Body of pancreas (tissue), 4 donors: ENCODE measurements around the gene LOXHD1. TPM values are rescaled to one million over a fixed set of nuclear protein-coding genes. Genes with fewer than 3 reads are reported as not detected.

Experiments
- ATAC-seq: fragments of 150-250 bp; one replicate; pipeline ENCODE4 v1.9.1; 2016
- DNase-seq, 4 donors: peaks; one replicate each; pipeline ENCODE4 v3.0.0-alpha.2; 2019
- H3K27ac ChIP-seq, 4 donors: fragments of 200-600 bp; sonication (generic); 1 replicate in 3 of 4; 2 replicates in 1 of 4; pipeline versions ENCODE4 v1.5.1 to v1.6.1; 2016 to 2019; ENCODE audit warnings: mild to moderate bottlenecking in 1 of 4, mixed read lengths in 1 of 4, moderate library complexity in 1 of 4
- H3K27me3 ChIP-seq, 2 donors: fragments of 200-600 bp; sonication (generic); one replicate each; pipeline ENCODE4 v1.6.0; 2016; ENCODE audit warnings: mild to moderate bottlenecking in 1 of 2
- H3K36me3 ChIP-seq, 2 donors: fragments of 200-600 bp; sonication (generic); replicated peaks in 1 of 2; 2 replicates each; pipeline ENCODE4 v1.5.1; 2016; ENCODE audit warnings: low read depth in 2 of 2; ENCODE audit not compliant: insufficient read depth in 1 of 2
- H3K4me1 ChIP-seq: fragments of 200-600 bp; sonication (generic); one replicate; pipeline ENCODE4 v1.6.0; 2016
- H3K4me3 ChIP-seq, 2 donors: fragments of 200-600 bp; sonication (generic); 1 replicate in 1 of 2; 2 replicates in 1 of 2; pipeline ENCODE4 v1.5.1; 2016 to 2019
- H3K9me3 ChIP-seq, 3 donors: fragments of 200-600 bp; sonication (generic); 1 replicate in 2 of 3; 2 replicates in 1 of 3; pipeline ENCODE4 v1.5.1; 2016
- CTCF ChIP-seq, 7 experiments: fragments of 450-650 bp in 4 of 7; fragments of 200-600 bp in 3 of 7; sonication (generic) in 3 of 7; IDR thresholded peaks; one replicate each; pipeline ENCODE4 v1.5.1; 2016 to 2019; ENCODE audit warnings: antibody characterized with exemption in 7 of 7
- POLR2A ChIP-seq, 3 donors: fragments of 450-650 bp; IDR thresholded peaks; one replicate each; pipeline ENCODE4 v1.6.1; 2016; ENCODE audit warnings: antibody characterized with exemption in 3 of 3, mild to moderate bottlenecking in 2 of 3
- WGBS, 2 donors: methylation state at CpG; one replicate each; pipeline ENCODE4 v1.1.5; 2017; 5-methylcytosine and 5-hydroxymethylcytosine counted together
- intact Hi-C: fragments of 100-400 bp; cut with DNase I; formaldehyde crosslinking; loops from one replicate; pipeline ENCODE4 v1.15.1; 2023
- total RNA-seq, 2 donors: library from RNA; depleted of rRNA; stranded (reverse); fragments of >200 nt; gene quantifications; one replicate each; pipeline ENCODE4 v1.1.0, GENCODE V29; 2016

LOXHD1 gene
- total RNA-seq, 2 donors from 2014 or later = 0.26 TPM; not detected in 1

DNA sequence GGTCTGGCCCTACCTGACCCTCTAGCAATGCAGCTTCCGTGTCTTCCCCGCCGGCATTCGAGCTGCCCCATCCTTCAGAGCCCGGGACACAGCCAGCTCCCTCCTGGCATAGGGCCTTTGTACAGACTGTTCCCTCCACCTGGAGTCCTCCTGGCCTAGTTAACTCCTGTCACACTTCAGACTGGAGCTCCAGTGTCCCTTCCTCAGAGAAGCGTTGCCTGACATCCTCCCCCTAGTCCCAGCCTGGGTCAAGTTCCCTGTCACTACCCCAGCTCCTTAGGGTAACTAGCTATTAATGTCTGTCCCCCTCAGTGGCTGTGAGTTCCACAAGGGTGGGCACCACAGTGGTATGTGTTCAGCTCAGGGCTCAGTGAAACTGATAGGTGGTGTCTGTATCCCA is 45.5 kb upstream of the LOXHD1 start:
- no peak for DNase-seq
- 75 to 89% methylated on average over 6 of the region's 6 CpGs for WGBS, 2 donors
- Histone ChIP-seq H3K4me1 (no peaks in the 10 kb centered on the region), H3K36me3 (no peaks in the 10 kb centered on the region), H3K9me3 (no peaks in the 10 kb centered on the region), H3K27ac (no peak overlapping the region), H3K27me3 (no peaks in the 10 kb centered on the region), H3K4me3 (no peak overlapping the region)
- intact Hi-C loops = no loop called here
- ATAC-seq = no peak
- TF ChIP-seq CTCF (IDR thresholded peaks at IDR 0.05) (no peak), POLR2A (IDR thresholded peaks at IDR 0.05) (no peak)

DNA sequence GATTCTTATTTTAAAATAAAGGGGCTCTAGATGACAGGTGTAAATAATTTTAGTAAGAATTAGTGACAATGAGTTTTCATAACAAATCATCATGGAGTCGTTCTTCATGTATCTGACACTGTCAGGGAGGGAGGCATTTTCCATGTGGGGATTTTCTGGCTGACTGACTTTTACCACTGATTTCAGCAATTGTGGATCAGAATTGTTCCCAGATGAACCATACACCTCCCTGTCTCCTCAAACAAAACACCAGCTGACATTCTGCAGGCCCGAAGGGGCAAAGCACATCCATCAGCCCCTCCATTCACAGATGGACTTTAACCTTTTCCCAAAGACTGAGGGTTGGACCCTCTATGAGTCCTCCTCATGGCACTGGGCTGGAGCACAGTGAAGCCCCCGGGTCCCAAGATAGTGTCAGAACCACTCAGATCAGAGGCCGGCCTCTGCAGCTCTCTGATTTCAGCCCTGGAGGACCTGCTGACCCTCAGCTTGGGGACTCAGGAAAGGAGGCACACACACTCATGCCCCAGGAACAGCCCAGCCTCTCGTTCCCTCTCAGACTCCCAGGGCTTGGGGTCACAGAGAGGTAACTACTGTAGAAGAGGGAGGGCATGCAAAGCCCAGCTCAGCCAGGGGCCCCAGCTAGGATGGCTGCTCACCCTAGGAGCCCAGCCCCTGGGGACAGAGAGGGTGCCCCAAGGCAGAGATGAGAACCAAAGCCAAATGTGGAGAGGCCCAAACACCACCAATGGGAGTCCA is 43.2 kb upstream of the LOXHD1 start:
- ATAC-seq (no peak), DNase-seq (no peak)
- no peak overlapping the region for H3K27ac ChIP-seq
- TF ChIP-seq POLR2A (IDR thresholded peaks at IDR 0.05) (no peak), CTCF (IDR thresholded peaks at IDR 0.05) (no peak)
- H3K9me3 ChIP-seq = no peaks in the 10 kb centered on the region
- 62 to 73% methylated on average over 3 to 5 of the region's 5 CpGs for WGBS, 2 donors
- intact Hi-C loops = no loop called here
- no peaks in the 10 kb centered on the region for H3K27me3 ChIP-seq
- H3K4me3 ChIP-seq = no peak overlapping the region
- no peaks in the 10 kb centered on the region for H3K36me3 ChIP-seq
- no peaks in the 10 kb centered on the region for H3K4me1 ChIP-seq

DNA sequence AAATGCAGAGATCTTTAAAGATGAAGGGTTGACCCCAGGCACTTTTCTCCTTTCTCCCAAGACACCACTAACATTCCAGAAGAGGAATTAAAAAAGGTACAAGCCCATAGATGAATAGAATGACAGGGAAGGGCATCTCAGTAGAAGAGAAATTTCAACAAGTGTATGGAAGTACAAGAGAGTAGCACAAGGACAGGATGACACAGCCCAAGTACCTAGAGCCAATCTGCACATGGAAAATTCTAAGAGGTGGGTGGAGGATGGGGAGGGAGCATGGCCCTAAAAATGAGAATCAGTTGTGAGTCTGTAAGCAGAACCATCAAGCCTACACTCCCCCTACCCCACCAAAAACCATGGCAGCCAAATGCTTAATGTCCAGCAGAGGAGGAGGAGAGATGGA is 39.7 kb upstream of the LOXHD1 start:
- Histone ChIP-seq H3K4me3 (no peak overlapping the region), H3K27me3 (no peaks in the 10 kb centered on the region), H3K27ac (no peak overlapping the region), H3K4me1 (no peaks in the 10 kb centered on the region), H3K9me3 (no peaks in the 10 kb centered on the region), H3K36me3 (no peaks in the 10 kb centered on the region)
- intact Hi-C loops = no loop called here
- DNase-seq = no peak
- ATAC-seq = no peak
- TF ChIP-seq POLR2A (IDR thresholded peaks at IDR 0.05) = no peak
- no peak for TF ChIP-seq CTCF (IDR thresholded peaks at IDR 0.05)

DNA sequence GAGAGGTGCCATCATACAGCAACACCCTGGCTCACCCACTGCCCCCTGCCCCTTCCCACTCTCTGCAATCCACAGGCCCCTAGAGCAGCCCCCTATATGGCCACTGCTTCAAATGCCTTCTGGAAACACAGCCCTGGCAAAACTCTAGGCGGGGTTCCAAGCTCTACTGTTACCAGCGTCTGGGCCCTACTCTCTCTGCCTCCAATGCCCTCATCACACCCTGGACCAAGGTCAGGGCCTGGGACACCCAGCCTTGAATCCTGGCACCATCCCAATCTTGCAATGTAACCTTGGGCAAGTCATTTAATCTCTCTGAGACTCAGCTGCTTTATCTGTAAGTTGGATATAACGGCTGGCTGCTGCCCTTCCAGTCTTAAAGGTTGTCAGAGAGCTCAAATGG is 39.2 kb upstream of the LOXHD1 start:
- Histone ChIP-seq H3K4me3 (no peak overlapping the region), H3K27me3 (no peaks in the 10 kb centered on the region), H3K27ac (no peak overlapping the region), H3K9me3 (no peaks in the 10 kb centered on the region), H3K36me3 (no peaks in the 10 kb centered on the region), H3K4me1 (no peaks in the 10 kb centered on the region)
- WGBS, 2 donors = 41 to 52% methylated on average over 3 of the region's 3 CpGs
- intact Hi-C loops = no loop called here
- no peak for TF ChIP-seq CTCF (IDR thresholded peaks at IDR 0.05)
- no peak for TF ChIP-seq POLR2A (IDR thresholded peaks at IDR 0.05)
- no peak for DNase-seq
- ATAC-seq = no peak

DNA sequence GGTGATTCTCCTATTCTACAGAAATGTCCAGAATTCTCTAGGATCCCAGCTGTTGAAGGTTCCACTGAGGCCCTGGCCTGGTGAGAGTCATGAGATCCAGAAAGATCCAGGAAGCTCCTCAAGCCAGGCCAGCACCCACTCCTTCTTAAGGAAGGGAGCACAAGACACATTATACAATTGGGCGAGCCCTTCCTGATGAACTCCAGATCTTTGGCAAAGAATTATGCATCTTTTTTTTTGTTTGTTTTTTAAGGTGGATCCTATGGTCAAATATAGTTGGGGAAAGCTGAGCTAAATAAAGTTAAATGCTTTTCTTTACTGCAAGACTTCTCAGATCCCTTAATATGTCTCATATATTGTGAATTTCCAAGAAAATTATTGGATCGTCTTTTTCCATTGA is 37.0 kb upstream of the LOXHD1 start:
- TF ChIP-seq POLR2A (IDR thresholded peaks at IDR 0.05) (no peak), CTCF (IDR thresholded peaks at IDR 0.05) (no peak)
- intact Hi-C loops = no loop called here
- no peak overlapping the region for H3K4me3 ChIP-seq

More for the DNA sequence above, 37.0 kb upstream of the LOXHD1 start:
- Histone ChIP-seq H3K36me3 (no peaks in the 10 kb centered on the region), H3K27me3 (no peaks in the 10 kb centered on the region), H3K4me1 (no peaks in the 10 kb centered on the region), H3K27ac (no peak overlapping the region), H3K9me3 (no peaks in the 10 kb centered on the region)
- DNase-seq (no peak), ATAC-seq (no peak)
- 87 to 96% methylated on average over 2 of the region's 2 CpGs for WGBS, 2 donors
